Ureter (tissue), 1 donor: ENCODE results near the gene BTN2A1. TPM values are rescaled to one million over a fixed set of nuclear protein-coding genes. Genes with fewer than 3 reads are reported as not detected.
"Not testable (repeated sequence)": the region's sequence is repeated elsewhere in the genome, so short reads cannot be mapped to it uniquely, and the experiment has no call there.

Experiments
- DNase-seq: peaks from one replicate; pipeline ENCODE4 v3.0.0-alpha.2; 2020; ENCODE audit warnings: low spot score
- total RNA-seq: library from RNA; stranded (reverse); gene quantifications from one replicate; pipeline ENCODE4 v1.2.4, GENCODE V29; 2023
- donor health status: DM: yes; HTN: yes; CAD: no.

The BTN2A1 gene
- total RNA-seq, 1 donor from 2014 or later, result 24.7 TPM

- no peak for DNase-seq
Observed at GRCh38 chr6:26432627-26433201, 25.0 kb upstream of the BTN2A1 start.

- not testable (repeated sequence) for DNase-seq
Observed at GRCh38 chr6:26433680-26434079, 24.1 kb upstream of the BTN2A1 start.

GRCh38 chr6:26436018-26436417, 21.7 kb upstream of the BTN2A1 start:
- no peak for DNase-seq

GRCh38 chr6:26437550-26437949, 20.2 kb upstream of the BTN2A1 start:
- no peak for DNase-seq

GRCh38 chr6:26438000-26438399, 19.8 kb upstream of the BTN2A1 start:
- DNase-seq, result no peak

GRCh38 chr6:26439151-26440125, 18.3 kb upstream of the BTN2A1 start:
- DNase-seq, result no peak

- DNase-seq, result no peak
Observed at GRCh38 chr6:26440977-26441358, 16.8 kb upstream of the BTN2A1 start.

- DNase-seq, result no peak
Observed at GRCh38 chr6:26441977-26442376, 15.8 kb upstream of the BTN2A1 start.

GRCh38 chr6:26445934-26446667, 11.7 kb upstream of the BTN2A1 start:
- no peak for DNase-seq

- no peak for DNase-seq
Observed at GRCh38 chr6:26447257-26447656, 10.5 kb upstream of the BTN2A1 start.

- DNase-seq, result no peak
Observed at GRCh38 chr6:26450240-26450639, 7.5 kb upstream of the BTN2A1 start.

- no peak for DNase-seq
Observed at GRCh38 chr6:26452631-26453235, 5.0 kb upstream of the BTN2A1 start.

- no peak for DNase-seq
Observed at GRCh38 chr6:26454631-26455030, 3.1 kb upstream of the BTN2A1 start.

- DNase-seq, result no peak
Observed at GRCh38 chr6:26455357-26455970, 2.3 kb upstream of the BTN2A1 start.

- DNase-seq, result no peak
Observed at GRCh38 chr6:26457264-26457805, 420 bp upstream of the BTN2A1 start.

GRCh38 chr6:26459023-26459810, 1.5 kb downstream of the BTN2A1 start:
- no peak for DNase-seq

GRCh38 chr6:26461353-26461752, 3.6 kb downstream of the BTN2A1 start:
- not testable (repeated sequence) for DNase-seq

GRCh38 chr6:26464014-26464413, 6.3 kb downstream of the BTN2A1 start:
- DNase-seq, result no peak

- DNase-seq, result no peak
Observed at GRCh38 chr6:26464416-26465131, 6.8 kb downstream of the BTN2A1 start.

- no peak for DNase-seq
Observed at GRCh38 chr6:26465776-26466175, 8.0 kb downstream of the BTN2A1 start.
